Gastrocnemius medialis (tissue), 4 donors: Measurements from ENCODE around the gene MFSD6L.

Experiments used
- CTCF ChIP-seq, 5 experiments: fragments of 450-650 bp in 3 of 5; fragments of 200-600 bp in 2 of 5; sonication (generic) in 2 of 5; IDR thresholded peaks in 4 of 5; conservative IDR thresholded peaks in 1 of 5; 1 replicate in 4 of 5; 2 replicates in 1 of 5; pipeline ENCODE4 v1.5.1; 2016 to 2019; ENCODE audit warnings: antibody characterized with exemption in 5 of 5, mild to moderate bottlenecking in 3 of 5, moderate library complexity in 3 of 5
- POLR2A ChIP-seq, 2 donors: fragments of 450-650 bp; IDR thresholded peaks; one replicate each; pipeline ENCODE4 v1.6.1; 2017; ENCODE audit warnings: antibody characterized with exemption in 2 of 2, mild to moderate bottlenecking in 2 of 2, moderate library complexity in 2 of 2

- no peak for TF ChIP-seq CTCF (IDR thresholded peaks at IDR 0.05 in 4 of 5, conservative IDR thresholded peaks at IDR 0.05 in 1 of 5)
- no peak for TF ChIP-seq POLR2A (IDR thresholded peaks at IDR 0.05)
Observed at GRCh38 chr17:8800656-8801055, 1.5 kb upstream of the MFSD6L start.
